NT2/D1 (cell line): ENCODE results near the gene HUS1B.

Experiments
- SUZ12 ChIP-seq: IDR thresholded peaks from 2 replicates; pipeline ENCODE4 v1.6.1; 2011; ENCODE audit not compliant: insufficient read length, insufficient read depth; ENCODE audit errors: extremely low read depth
- YY1 ChIP-seq: IDR thresholded peaks from 2 replicates; pipeline ENCODE4 v1.6.1; 2011; ENCODE audit not compliant: insufficient read length, insufficient read depth

GRCh38 chr6:622462-622861 is 34.4 kb downstream of the HUS1B start:
- TF ChIP-seq YY1 (no peak), SUZ12 (no peak)
